Hematopoietic multipotent progenitor cell treated with erythropoietin and hydrocortisone succinate and interleukin-3 and kit ligand, for 17 days (in vitro differentiated cells): ENCODE results near the gene FCSK.
"Not testable (repeated sequence)": the region's sequence is repeated elsewhere in the genome, so short reads cannot be mapped to it uniquely, and the experiment has no call there.

ENCODE experiments used
- DNase-seq: peaks from one replicate; pipeline ENCODE4 v3.0.0-alpha.2; 2015; ENCODE audit warnings: low spot score

The FCSK gene

GRCh38 chr16:70432356-70432722 is 22.1 kb upstream of the FCSK start:
- no peak for DNase-seq

- DNase-seq, result peak; percentile 72
Observed at GRCh38 chr16:70432723-70433457, 21.5 kb upstream of the FCSK start.

GRCh38 chr16:70433458-70434103 is 20.8 kb upstream of the FCSK start:
- peak; percentile 56 for DNase-seq

DNA sequence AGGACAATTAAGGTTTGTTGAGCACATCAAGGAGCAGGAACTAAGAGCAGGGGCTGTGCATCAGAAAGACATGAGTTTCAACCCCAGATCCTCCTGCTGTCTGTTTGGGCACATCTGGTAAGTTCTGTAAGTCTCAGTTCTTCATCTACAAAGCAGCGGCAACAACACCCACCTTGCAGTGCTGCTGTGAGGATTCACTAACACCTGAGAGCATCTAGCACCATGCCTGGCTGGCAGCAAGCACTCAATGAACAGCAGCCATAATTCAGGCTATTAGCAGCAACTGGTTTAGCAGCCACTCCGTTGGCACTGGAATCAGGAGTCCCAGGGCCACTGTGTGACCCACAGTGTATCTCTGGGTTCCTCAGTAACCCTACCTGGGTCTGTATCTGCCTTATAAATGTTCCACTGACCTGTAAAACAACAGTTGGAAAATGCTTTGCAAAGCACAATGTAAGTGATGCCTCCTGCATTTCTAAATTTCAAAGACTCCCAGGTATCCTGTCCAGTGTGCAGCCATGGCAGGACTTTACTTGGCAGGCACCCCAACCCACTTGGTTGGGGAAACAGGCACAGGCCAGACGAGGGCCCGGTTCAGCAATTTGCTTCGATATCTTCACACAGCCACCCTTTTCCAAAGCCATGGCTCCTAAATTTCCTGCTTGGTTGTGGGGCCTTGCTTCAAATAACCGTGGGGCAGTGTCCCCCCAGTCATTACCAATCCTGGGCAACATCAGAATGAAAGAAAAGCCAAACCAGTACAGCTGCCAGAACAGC is 19.7 kb upstream of the FCSK start:
- DNase-seq, result peak; percentile 40

DNA sequence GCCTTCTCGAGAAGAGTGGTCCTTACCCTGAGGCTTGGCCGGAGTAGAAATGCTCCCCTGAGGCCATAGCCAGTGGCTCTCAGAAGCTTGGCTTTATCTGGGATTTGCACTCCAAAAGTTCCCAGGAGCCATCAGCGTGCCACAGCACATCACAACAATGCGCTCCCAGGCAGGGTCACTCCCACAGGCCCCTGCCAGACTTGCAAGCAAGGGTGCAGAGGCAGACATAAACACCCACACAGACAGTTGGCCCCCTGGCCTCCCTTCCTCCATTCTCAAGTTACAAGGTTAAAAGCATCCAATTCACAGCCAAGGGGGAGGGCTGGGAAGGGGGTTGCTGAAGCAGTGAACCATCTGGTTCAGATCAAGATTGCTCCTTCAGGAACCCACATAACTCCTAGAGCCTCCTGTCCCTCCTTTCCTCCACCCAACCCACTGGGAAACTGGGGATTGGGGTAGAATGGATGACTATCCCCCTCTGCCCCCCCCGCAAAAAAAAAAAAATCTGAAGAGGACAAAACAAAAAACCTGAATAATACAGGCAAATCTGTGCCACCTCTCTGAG is 17.3 kb upstream of the FCSK start:
- DNase-seq, result peak; percentile 62

GRCh38 chr16:70437582-70438557 is 16.5 kb upstream of the FCSK start:
- DNase-seq, result peak; percentile 71

DNA sequence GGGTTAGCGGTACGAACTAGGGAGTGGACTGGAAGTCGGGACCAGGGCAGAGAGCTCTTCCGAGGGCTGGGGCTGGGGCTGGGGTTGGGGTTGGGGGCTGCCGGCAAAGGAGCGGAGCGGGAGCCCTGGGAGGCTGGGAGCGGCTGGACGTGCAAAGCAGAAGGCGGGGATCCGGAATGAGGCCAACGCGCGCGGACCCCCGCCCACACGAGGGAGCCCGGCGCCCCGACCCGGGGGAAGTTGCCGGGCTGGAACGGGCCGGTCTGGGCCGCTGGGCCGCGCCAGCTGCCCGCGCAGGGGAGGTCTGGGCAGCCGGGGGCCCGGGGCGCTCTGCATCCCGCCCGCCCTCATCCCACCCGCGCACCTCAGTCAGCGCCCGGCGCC is 15.8 kb upstream of the FCSK start:
- peak; percentile 36 for DNase-seq

GRCh38 chr16:70438969-70439862 is 15.2 kb upstream of the FCSK start, which contains the start of gene ST3GAL2:
TSS of gene ST3GAL2 (minus strand) at chr16:70439100. CDS start at chr16:70398530, 40,570 bp downstream.
- peak; percentile 93 for DNase-seq

DNA sequence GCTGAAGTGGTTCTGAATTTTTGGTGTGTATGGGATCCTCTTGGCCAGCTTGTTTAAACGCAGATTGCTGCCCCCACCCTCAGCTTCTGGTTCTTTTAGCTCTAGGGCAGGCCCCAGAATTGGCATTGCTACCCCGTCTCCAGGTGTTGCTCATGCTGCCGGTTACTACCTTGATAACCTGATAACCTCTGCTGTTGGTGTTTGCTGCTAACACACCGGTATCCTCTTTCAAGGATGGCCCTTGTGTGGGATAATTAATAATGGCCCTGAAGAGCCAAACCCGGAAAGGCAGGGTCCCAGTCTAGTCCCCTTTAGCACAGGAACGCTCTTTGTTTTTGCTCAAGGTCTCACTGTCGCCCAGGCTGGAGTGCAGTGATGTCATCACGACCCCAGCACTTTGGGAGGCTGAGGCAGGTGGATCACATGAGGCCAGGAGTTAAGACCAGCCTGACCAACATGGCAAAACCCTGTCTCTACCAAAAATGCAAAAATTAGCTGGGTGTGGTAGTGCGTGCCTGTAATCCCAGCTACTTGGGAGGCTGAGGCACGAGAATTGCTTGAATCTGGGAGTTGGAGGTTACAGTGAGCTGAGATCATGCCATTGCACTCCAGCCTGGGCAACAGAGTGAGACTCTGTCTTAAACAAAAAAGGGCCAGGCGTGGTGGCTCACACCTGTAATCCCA is 14.2 kb upstream of the FCSK start:
- no peak for DNase-seq

DNA sequence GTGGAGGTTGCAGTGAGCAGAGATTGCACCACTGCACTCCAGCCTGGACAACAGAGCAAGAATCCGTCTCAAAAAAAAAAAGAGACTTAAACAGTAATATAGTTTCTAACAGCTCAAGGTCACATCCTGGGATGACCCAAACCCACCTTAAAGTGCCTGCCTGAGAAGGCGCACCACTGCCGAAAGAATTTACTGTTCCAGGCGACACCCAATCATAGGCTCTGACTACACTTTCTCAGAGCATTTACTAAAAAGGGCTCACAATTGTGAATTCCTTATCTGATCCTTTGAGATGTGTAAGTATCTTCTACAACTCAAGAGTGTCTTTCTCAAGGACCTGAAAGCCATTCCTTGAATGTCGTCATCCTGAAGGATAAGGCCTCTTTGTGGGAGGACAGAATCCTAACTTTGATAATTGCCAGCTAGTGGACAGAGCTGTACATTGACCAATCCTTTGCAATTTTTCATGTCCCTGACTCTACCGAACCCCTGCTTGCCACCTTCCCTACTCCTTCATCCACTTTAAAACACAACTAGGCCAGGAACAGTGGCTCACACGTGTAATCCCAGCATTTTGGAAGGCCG is 12.9 kb upstream of the FCSK start:
- DNase-seq, result no peak

DNA sequence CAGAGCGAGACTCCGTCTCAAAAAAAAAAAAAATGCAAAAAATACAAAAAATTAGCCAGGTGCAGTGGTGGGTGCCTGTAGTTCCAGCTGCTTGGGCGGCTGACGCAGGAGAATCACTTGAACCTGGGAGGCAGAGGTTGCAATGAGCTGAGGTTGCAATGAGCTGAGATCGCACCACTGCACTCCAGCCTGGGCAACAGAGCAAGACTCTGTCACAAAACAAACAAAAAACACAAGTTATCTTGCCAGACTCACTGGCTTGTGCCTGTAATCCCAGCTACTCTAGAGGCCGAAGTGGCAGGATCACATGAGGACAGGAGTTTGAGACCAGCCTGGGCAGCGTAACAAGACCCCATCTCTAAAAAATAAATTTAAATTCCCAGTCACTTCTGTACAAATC is 12.1 kb upstream of the FCSK start:
- DNase-seq, result no peak

GRCh38 chr16:70444249-70445063 is 9.9 kb upstream of the FCSK start:
- no peak for DNase-seq

DNA sequence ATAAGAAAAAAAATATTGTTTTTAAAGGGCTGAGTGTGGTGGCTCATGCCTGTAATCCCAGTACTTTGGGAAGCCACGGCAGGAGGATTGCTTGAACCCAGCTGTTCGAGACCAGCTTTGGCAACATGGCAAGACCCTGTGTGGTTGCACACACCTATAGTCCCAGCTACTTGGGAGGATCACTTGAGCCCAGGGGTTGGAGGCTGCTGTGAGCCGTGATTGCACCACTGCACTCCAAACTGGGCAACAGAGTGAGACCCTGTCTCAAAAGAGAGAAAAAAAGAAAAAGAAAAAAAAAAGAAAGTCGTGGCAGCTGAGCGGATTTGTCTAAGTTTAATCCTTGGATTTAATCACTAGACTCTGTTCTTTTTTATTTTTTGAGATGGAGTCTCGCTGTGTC is 6.3 kb upstream of the FCSK start:
- DNase-seq, result no peak

DNA sequence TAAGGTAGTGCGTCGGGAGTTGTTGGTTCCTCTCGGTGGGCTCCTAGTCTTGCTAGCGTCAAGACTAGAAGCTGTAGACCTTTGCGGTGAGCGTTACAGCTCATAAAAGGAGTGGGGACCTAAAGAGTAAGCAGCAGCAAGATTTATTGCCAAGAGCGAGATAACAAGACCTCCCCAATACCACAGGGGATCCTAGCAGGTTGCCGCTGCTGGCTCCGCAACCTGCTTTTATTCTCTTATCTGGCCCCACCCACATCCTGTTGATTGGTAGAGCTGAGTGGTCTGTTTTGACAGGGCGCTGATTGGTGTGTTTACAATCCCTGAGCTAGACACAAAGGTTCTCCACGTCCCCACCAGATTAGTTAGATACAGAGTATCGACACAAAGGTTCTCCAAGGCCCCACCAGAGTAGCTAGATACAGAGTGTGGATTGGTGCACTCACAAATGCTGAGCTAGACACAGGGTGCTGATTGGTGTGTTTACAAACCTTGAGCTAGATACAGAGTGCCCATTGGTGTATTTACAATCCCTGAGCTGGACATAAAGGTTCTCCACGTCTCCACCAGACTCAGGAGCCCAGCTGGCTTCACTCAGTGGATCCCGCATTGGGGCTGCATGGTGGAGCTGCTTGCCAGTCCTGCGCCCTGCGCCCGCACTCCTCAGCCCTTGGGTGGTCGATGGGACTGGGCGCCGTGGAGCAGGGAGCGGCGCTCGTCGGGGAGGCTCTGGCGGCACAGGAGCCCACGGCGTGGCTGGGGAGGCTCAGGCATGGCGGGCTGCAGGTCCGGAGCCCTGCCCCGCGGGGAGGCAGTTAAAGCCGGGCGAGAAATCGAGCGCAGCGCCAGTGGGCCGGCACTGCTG is 4.0 kb upstream of the FCSK start:
- DNase-seq, result not testable (repeated sequence)

GRCh38 chr16:70451004-70451340 is 3.4 kb upstream of the FCSK start:
- not testable (repeated sequence) for DNase-seq

DNA sequence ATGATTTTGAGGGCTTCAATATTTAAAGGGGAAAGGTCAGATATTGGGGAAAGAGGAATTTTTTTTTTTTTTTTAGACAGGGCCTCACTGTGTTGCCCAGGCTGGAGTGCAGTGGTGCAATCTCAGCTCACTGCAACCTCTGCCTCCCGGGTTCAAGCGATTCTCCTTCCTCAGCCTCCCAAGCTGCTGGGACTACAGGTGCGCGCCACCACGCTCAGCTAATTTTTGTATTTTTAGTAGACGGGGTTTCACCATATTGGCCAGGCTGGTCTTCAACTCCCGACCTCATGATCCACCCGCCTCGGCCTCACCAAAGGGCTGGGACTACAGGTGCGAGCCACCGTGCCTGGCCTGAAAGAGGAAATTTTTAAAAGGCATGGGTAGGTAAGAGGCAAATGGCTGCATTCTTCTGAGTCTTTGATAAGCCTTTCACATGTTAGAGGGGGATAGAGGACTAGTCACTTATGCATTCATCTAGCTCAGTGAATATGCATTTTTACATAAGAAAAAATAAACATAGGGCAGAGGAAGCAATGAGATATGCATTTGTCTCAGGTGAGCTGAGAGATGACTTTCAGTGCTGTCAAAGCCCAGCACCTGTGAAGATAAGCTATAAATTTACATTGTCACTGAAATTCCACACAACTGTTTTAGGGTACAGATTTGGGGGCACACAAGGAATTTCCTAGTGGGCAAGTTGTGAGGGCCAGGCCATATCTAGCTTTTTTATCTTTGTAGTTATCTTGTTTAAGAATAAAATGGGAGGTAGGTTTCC is 1.1 kb upstream of the FCSK start:
- no peak for DNase-seq

GRCh38 chr16:70453892-70454221 is 538 bp upstream of the FCSK start:
- no peak for DNase-seq
